Astrocyte (in vitro differentiated cells and primary cell): Measurements from ENCODE around the gene ARPIN.

ENCODE experiments used
- CTCF ChIP-seq: IDR thresholded peaks from 2 replicates; pipeline ENCODE4 v1.5.1; 2011; ENCODE audit warnings: low read depth, mild to moderate bottlenecking, inconsistent platforms, low read length, moderate library complexity; ENCODE audit not compliant: insufficient read depth
- EZH2 ChIP-seq: IDR thresholded peaks from 2 replicates; pipeline ENCODE4 v1.6.1; 2012; ENCODE audit warnings: mild to moderate bottlenecking, low read length, inconsistent platforms; ENCODE audit not compliant: insufficient read depth

GRCh38 chr15:89898614-89899294, 14.0 kb downstream of the ARPIN start:
- TF ChIP-seq CTCF, result peak; percentile 60
- TF ChIP-seq EZH2, result no peak
